Measurements from ENCODE around the gene CLEC16A. TPM values are rescaled to one million over a fixed set of nuclear protein-coding genes. Genes with fewer than 3 reads are reported as not detected.

Gene CLEC16A
- total RNA-seq, 1 donor from 2014 or later: 7.8 TPM

DNA sequence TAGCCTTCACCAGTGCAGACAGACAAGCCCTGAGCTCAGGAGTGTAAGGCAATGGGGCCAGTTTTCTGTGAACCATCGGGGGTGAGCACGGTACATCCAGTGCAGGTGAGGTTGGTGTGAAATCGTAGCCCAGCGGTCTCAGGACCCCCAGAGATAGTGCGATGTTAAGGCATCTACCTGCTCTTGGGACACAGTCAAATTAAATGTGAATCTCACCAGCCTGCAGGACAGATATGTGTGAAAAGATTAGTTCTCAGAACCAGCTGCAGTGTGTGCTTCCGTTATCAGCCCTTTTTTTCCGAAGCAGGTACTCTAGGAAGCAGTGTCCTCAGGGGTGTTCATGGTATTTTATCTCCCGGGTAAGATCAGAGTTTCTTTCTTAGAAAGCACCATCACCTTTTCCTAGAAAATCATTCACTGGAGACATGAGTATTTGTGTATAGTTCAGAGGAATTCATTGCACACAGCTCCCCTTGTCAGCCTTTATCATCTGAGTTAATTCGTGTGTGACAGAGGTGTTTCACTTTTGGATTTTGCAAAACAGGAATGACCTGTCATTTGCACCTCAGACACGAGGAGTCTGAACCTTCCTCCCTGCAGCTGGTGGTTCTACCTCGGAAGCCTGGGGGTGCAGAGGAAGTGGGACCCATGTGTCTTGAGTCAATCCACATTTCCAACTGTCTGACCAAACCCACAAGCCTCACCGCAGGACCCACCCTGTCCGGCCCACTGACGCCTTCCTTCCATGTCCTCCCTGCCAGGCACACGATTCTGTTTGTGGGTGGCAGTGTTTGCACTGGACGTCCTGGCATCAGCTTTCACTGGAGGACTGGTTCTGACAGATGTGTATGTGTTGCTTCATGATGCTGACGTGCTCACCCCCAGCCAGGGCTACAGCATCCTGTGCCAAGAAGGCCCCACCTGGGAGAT is 107.8 kb downstream of the CLEC16A start:
- H4K20me1 ChIP-seq (ENCODE audit: low read depth): no peaks in the 10 kb centered on the region
- no peak overlapping the region for H3K4me3 ChIP-seq
- H3K27me3 ChIP-seq: no peaks in the 10 kb centered on the region
- no peak overlapping the region for H3K4me2 ChIP-seq
- no peaks in the 10 kb centered on the region for H3K9me3 Mint-ChIP-seq
- no peak overlapping the region for H3K4me3 Mint-ChIP-seq
- no peaks in the 10 kb centered on the region for H3K27me3 Mint-ChIP-seq (ENCODE audit: insufficient read depth, low read depth)
- H3F3A ChIP-seq (ENCODE audit: low read depth): no peaks in the 10 kb centered on the region
- peaks cover 5% of the 10 kb centered on the region for H3K4me1 Mint-ChIP-seq
- no peak overlapping the region for H3K27ac ChIP-seq
- no peak overlapping the region for H3K27ac Mint-ChIP-seq
- H2AFZ ChIP-seq (replicated peaks): no peak overlapping the region
- no peaks in the 10 kb centered on the region for H3K36me3 ChIP-seq
- H3K9me3 ChIP-seq (ENCODE audit: low read depth): no peaks in the 10 kb centered on the region
- H3K79me2 ChIP-seq (ENCODE audit: low read depth): no peaks in the 10 kb centered on the region
- no peak overlapping the region for H3K9ac ChIP-seq
- TF ChIP-seq EZH2 (IDR thresholded peaks at IDR 0.05) (no peak), EZH2phosphoT487 (IDR thresholded peaks at IDR 0.05) (no peak), CTCF (IDR thresholded peaks at IDR 0.05) (no peak)
- DNase-seq (ENCODE audit: low spot score): no peak
- H3K4me1 ChIP-seq: no peaks in the 10 kb centered on the region
- peaks cover 8% of the 10 kb centered on the region for H3K36me3 Mint-ChIP-seq

DNA sequence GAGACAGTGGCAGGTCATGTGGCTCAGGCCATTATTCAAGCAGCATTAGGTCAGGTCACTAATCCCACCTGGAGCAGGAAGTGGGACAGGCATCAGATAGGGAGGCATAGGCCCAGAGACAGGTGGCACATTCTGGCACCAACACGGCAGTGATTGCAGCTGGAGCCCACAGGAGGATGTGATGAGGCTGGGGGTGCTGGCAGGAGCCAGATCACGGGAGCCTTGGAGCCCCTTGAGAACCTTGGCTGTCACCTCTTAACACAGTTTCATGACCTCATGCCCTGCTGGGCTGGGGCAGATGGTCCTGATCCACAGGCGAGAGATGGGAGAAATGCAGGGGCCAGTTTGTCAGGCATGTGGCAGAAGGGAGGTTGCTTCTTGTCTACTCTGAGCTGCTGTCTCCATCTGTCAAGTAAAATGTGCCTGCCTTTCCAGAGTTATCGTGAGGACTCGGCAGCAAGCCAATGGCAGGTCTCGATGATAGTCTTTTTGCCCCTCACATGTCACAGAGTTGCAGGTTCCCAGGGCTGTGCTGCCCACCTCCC is 109.6 kb downstream of the CLEC16A start:
- no peaks in the 10 kb centered on the region for H3K27me3 Mint-ChIP-seq (ENCODE audit: insufficient read depth, low read depth)

More for the DNA sequence above, 109.6 kb downstream of the CLEC16A start:
- Histone ChIP-seq H3K4me2 (no peak overlapping the region), H3K9ac (no peak overlapping the region), H4K20me1 (ENCODE audit: low read depth) (no peaks in the 10 kb centered on the region), H3K4me1 (no peaks in the 10 kb centered on the region), H3F3A (ENCODE audit: low read depth) (no peaks in the 10 kb centered on the region), H3K79me2 (ENCODE audit: low read depth) (no peaks in the 10 kb centered on the region), H2AFZ (replicated peaks) (no peak overlapping the region), H3K36me3 (no peaks in the 10 kb centered on the region), H3K4me3 (no peak overlapping the region), H3K27me3 (no peaks in the 10 kb centered on the region), H3K27ac (no peak overlapping the region), H3K9me3 (ENCODE audit: low read depth) (no peaks in the 10 kb centered on the region)
- TF ChIP-seq CTCF (IDR thresholded peaks at IDR 0.05) (no peak), EZH2 (IDR thresholded peaks at IDR 0.05) (no peak), EZH2phosphoT487 (IDR thresholded peaks at IDR 0.05) (no peak)
- peaks cover 4% of the 10 kb centered on the region for H3K4me1 Mint-ChIP-seq
- H3K4me3 Mint-ChIP-seq: no peak overlapping the region
- H3K9me3 Mint-ChIP-seq: no peaks in the 10 kb centered on the region
- no peak for DNase-seq (ENCODE audit: low spot score)
- H3K27ac Mint-ChIP-seq: no peak overlapping the region
- H3K36me3 Mint-ChIP-seq: peaks cover 5% of the 10 kb centered on the region
